Neural crest cell (in vitro differentiated cells): ENCODE data around the gene AADAC. TPM values are rescaled to one million over a fixed set of nuclear protein-coding genes. Genes with fewer than 3 reads are reported as not detected.

Experiments used
- DNase-seq: peaks from one replicate; pipeline ENCODE4 v3.0.0; 2021; ENCODE audit warnings: low read depth, mixed read lengths, low spot score
- H3K27ac Mint-ChIP-seq: one replicate; pipeline ENCODE4 v1.8.0; 2021; ENCODE audit warnings: mild to moderate bottlenecking, mixed read lengths; ENCODE audit not compliant: unreplicated experiment
- H3K27me3 Mint-ChIP-seq: 2 replicates; pipeline ENCODE4 v1.8.0; 2021; ENCODE audit warnings: low read depth, mild to moderate bottlenecking, mixed read lengths
- H3K36me3 Mint-ChIP-seq: 2 replicates; pipeline ENCODE4 v1.8.0; 2021; ENCODE audit warnings: low read depth, mild to moderate bottlenecking, mixed read lengths
- H3K4me1 Mint-ChIP-seq: 2 replicates; pipeline ENCODE4 v1.8.0; 2021; ENCODE audit warnings: mixed read lengths
- H3K4me3 Mint-ChIP-seq: one replicate; pipeline ENCODE4 v1.8.0; 2021; ENCODE audit warnings: mild to moderate bottlenecking, mixed read lengths
- H3K9me3 Mint-ChIP-seq: 2 replicates; pipeline ENCODE4 v1.8.0; 2021; ENCODE audit warnings: mixed read lengths
- CTCF ChIP-seq: fragments of 200-600 bp; sonication (generic); conservative IDR thresholded peaks from 2 replicates; pipeline ENCODE4 v1.5.0; 2021; ENCODE audit warnings: antibody characterized with exemption, mild to moderate bottlenecking
- total RNA-seq: library from RNA; stranded (reverse); gene quantifications from 2 replicates; pipeline ENCODE4 v1.2.1, GENCODE V29; 2021

Gene AADAC
- total RNA-seq, 1 donor from 2014 or later: not detected

GRCh38 chr3:151816091-151816604, 2.2 kb downstream of the AADAC start:
- H3K9me3 Mint-ChIP-seq: no peaks in the 10 kb centered on the region
- H3K27ac Mint-ChIP-seq: no peak overlapping the region
- H3K4me1 Mint-ChIP-seq: no peaks in the 10 kb centered on the region
- H3K27me3 Mint-ChIP-seq: no peaks in the 10 kb centered on the region
- no peaks in the 10 kb centered on the region for H3K36me3 Mint-ChIP-seq
- no peak for DNase-seq
- TF ChIP-seq CTCF: no peak
- no peak overlapping the region for H3K4me3 Mint-ChIP-seq

GRCh38 chr3:151817473-151817872, 3.6 kb downstream of the AADAC start:
- Mint-ChIP-seq H3K36me3 (no peaks in the 10 kb centered on the region), H3K27ac (no peak overlapping the region), H3K4me3 (no peak overlapping the region), H3K9me3 (no peaks in the 10 kb centered on the region), H3K4me1 (no peaks in the 10 kb centered on the region), H3K27me3 (no peaks in the 10 kb centered on the region)
- DNase-seq: no peak
- TF ChIP-seq CTCF: no peak

GRCh38 chr3:151818361-151818760, 4.4 kb downstream of the AADAC start:
- no peak for TF ChIP-seq CTCF
- Mint-ChIP-seq H3K27ac (no peak overlapping the region), H3K9me3 (no peaks in the 10 kb centered on the region), H3K4me3 (no peak overlapping the region), H3K4me1 (no peaks in the 10 kb centered on the region), H3K36me3 (no peaks in the 10 kb centered on the region), H3K27me3 (no peaks in the 10 kb centered on the region)
- no peak for DNase-seq

- Mint-ChIP-seq H3K36me3 (no peaks in the 10 kb centered on the region), H3K4me1 (no peaks in the 10 kb centered on the region), H3K27ac (no peak overlapping the region), H3K9me3 (no peaks in the 10 kb centered on the region), H3K4me3 (no peak overlapping the region), H3K27me3 (no peaks in the 10 kb centered on the region)
- no peak for TF ChIP-seq CTCF
- no peak for DNase-seq
These were observed 6.0 kb downstream of the AADAC start for GRCh38 chr3:151819910-151820309.

- DNase-seq: no peak
- TF ChIP-seq CTCF: no peak
- Mint-ChIP-seq H3K4me1 (no peaks in the 10 kb centered on the region), H3K27me3 (no peaks in the 10 kb centered on the region), H3K27ac (no peak overlapping the region), H3K4me3 (no peak overlapping the region), H3K36me3 (peaks cover 4% of the 10 kb centered on the region), H3K9me3 (peaks cover 7% of the 10 kb centered on the region)
These were observed 13.9 kb downstream of the AADAC start for GRCh38 chr3:151827816-151828215.
